Activated T-cell treated with anti-CD3 and anti-CD28 coated beads for 24 hours (primary cell): Measurements from ENCODE around the gene CACNA1H.
"Not testable (repeated sequence)": the region's sequence is repeated elsewhere in the genome, so short reads cannot be mapped to it uniquely, and the experiment has no call there.

Experiments used
- DNase-seq: peaks from one replicate; pipeline ENCODE4 v3.0.0-alpha.2; 2020; ENCODE audit warnings: low read depth

CACNA1H gene

DNA sequence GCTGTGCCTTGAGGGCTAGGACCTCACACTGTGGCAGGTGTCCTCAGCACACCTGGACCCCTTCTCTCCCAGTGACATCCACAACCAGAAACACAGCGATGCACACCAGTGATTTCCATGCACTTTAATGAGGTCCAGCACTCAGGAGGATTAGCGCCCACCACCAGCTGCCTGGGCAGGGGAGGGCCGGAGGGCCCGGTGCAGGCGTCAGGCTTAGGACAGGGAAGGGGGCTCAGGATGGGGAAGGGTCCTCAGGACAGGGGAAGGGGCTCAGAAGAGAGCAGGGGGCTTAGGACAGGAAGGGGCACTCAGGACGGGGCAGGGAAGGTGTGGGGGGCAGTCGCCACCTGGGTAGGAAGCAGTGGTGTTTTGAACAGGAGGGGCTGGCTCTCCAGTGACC is 75.3 kb downstream of the CACNA1H start:
- DNase-seq = not testable (repeated sequence)

GRCh38 chr16:1229476-1229875 is 76.6 kb downstream of the CACNA1H start:
- not testable (repeated sequence) for DNase-seq

DNA sequence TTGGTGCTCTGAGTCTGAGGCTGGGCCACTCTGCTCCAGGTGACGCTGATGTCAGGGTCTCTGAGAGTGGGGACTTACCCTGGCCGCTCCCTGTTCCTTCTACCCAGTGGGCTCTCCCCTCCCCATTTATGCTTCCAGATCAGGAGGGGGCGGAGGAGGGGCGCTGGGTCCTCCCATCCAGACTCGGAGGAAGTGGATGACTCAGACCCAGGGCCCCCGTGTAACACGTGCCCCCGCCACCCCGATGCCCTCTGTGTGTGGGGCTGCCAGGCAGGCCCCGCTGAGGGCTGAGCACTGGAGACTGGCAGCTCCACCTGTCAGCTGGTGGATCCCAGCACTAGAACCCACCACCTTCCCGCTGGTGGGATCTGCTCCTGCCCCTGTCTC is 77.2 kb downstream of the CACNA1H start, which contains the start of gene TPSB2:
Gene TPSB2 (minus strand): TSS at position 101 of the 387 bp plus-strand sequence. CDS start 233 bp downstream, outside the sequence.
- DNase-seq = not testable (repeated sequence)

- not testable (repeated sequence) for DNase-seq
Measured at GRCh38 chr16:1230471-1231212, 77.7 kb downstream of the CACNA1H start.

- DNase-seq = not testable (repeated sequence)
Measured at GRCh38 chr16:1231301-1231700, 78.4 kb downstream of the CACNA1H start.

GRCh38 chr16:1232049-1232748 is 79.3 kb downstream of the CACNA1H start:
- DNase-seq = not testable (repeated sequence)

- not testable (repeated sequence) for DNase-seq
Measured at GRCh38 chr16:1236659-1237058, 83.8 kb downstream of the CACNA1H start.

DNA sequence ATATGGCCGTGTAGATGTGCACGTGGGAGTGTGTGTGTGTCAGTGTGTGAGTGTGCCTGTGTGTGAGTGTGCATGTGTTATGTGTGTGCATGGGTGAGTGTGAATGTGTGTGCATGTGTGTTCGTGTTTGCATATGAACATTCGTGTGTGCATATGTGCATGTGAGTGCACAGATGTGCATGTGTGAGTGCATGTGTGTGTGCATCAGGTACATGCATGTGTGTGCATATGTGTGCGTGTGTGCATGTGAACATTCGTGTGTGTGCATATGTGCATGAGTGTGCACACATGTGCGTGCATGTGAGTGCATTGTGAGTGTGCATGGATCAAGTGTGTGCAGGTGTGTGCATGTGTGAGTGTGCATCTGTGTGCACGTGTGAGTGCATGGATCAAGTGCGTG is 85.1 kb downstream of the CACNA1H start:
- no peak for DNase-seq

GRCh38 chr16:1238909-1239308 is 86.0 kb downstream of the CACNA1H start:
- not testable (repeated sequence) for DNase-seq

- DNase-seq = not testable (repeated sequence)
Measured at GRCh38 chr16:1239575-1239974, 86.7 kb downstream of the CACNA1H start.

GRCh38 chr16:1240436-1240835 is 87.5 kb downstream of the CACNA1H start, which contains the start of gene TPSAB1:
TPSAB1 (plus strand) TSS chr16:1240705; CDS start chr16:1240939, 234 bp downstream.
- not testable (repeated sequence) for DNase-seq

DNA sequence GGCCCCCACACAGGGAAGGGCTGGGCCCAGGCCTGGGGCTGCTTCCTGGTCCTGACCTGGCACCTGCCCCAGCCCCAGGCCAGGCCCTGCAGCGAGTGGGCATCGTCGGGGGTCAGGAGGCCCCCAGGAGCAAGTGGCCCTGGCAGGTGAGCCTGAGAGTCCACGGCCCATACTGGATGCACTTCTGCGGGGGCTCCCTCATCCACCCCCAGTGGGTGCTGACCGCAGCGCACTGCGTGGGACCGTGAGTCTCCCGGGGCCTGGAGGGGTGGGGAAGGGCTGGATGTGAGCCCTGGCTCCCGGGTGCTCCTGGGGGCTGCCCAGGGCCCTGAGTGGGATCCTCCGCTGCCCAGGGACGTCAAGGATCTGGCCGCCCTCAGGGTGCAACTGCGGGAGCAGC is 88.2 kb downstream of the CACNA1H start:
- not testable (repeated sequence) for DNase-seq

DNA sequence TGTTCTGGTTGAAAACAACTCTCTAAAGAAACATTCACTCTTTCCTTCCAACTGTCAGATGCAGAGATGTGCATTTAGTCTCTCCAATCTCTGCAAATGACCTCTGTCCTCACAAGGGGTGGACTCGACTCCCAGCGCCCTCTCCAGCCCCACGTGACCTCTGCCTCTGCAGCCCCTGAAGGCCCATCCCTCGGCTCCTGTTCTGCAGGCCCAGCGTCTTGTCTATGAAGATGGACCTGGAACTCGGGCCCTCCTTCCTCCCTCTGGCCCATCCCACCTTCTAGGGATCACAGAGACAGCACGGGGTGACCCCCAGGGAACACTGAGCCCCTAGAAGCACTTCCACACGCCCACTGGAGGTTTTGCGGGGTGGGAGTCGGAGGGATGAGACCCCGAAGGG is 90.5 kb downstream of the CACNA1H start:
- DNase-seq = not testable (repeated sequence)

DNA sequence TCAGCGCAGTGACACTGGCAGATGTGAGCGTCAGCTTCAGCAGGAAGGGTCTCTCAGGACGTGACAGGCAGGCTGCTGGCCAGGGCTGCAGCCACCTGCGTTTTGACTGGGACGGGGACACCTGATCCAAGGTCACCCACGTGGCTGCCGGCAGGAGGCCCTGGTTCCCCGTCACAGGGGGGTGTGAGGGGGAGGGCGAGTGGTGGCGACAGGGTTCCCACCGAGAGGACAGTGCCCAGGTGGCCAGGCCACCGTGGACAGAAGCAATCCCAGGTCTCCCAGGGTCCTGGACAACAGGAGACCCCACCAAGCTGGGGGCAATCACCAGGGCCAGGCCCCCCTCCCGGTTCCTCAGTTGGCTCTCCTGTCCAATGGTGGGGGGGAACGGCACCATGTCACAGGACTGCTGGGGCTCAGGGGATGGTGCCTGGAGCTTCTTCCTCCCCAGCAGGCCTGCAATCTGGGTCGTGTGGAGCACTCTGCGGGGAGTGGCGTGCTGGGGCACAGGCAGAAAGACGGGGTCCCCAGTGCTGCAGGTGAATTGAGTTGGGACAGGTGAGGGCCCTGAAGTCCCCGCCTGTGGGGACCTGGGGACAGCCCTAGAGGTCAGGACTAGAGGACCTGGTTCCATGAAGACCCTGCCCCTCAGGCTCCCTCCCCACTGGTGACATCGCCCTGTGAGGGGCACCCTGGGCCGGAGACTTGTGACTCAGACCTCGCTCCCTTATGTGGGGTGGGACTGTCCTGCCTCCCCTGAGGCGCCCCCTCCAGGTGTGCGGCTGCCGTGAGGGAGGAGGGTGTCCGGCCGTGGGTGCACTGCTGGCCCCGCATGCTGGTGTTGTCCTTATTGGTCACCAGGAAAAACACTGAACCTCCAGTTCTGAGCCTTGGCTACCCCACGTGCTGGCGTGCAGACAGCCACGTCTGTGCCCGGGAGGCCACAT is 91.3 kb downstream of the CACNA1H start:
- DNase-seq = not testable (repeated sequence)

DNA sequence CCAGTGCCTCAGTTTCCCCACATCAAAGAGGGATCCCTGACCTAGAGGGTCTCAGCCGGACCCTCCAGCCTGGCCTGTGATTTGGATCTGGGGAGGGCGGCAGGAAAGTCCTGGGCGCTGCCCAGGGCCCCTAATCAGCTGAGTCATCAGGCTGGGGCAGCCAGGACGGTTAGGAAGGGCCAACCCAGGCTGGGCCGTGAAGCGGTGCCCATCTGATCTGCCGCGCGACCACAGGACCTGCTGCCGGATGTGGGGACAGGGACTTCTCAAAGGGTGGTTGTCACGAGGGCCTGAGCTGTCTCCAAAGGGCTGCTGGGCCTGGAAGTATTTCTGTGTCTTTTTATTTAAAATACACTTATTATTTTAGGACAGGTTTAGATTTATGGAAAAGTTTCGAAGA is 92.0 kb downstream of the CACNA1H start:
- no peak for DNase-seq

GRCh38 chr16:1245452-1246020 is 92.6 kb downstream of the CACNA1H start:
- no peak for DNase-seq

GRCh38 chr16:1247903-1248537 is 95.1 kb downstream of the CACNA1H start:
- DNase-seq = not testable (repeated sequence)

GRCh38 chr16:1249031-1249755 is 96.3 kb downstream of the CACNA1H start:
- DNase-seq = not testable (repeated sequence)

- not testable (repeated sequence) for DNase-seq
Measured at GRCh38 chr16:1253701-1254364, 100.9 kb downstream of the CACNA1H start.

DNA sequence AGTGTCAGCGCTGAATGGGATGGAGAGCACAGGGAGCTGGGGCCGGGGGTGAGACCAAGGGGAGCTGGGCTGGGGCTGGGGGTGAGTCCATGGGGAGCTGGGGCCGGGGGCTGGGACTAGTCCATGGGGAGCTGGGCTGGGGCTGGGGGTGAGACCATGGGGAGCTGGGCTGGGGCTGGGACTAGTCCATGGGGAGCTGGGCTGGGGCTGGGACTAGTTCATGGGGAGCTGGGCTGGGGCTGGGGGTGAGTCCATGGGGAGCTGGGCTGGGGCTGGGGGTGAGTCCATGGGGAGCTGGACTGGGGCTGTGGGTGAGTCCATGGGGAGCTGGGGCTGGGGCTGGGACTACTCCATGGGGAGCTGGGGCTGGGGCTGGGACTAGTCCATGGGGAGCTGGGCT is 101.9 kb downstream of the CACNA1H start:
- not testable (repeated sequence) for DNase-seq
